Measurements from ENCODE around the gene XAB2.

Gene XAB2

GRCh38 chr19:7611541-7612279 lies 17.6 kb downstream of the XAB2 start:
- DNase-seq (ENCODE audit: low read depth in 2 of 2) = no peak

GRCh38 chr19:7610491-7611240 lies 18.7 kb downstream of the XAB2 start:
- no peak for DNase-seq (ENCODE audit: low read depth in 2 of 2)

- no peak for DNase-seq (ENCODE audit: low read depth in 2 of 2)
Measured at GRCh38 chr19:7607874-7608560, 21.3 kb downstream of the XAB2 start.

- DNase-seq (ENCODE audit: low read depth in 2 of 2) = no peak
Measured at GRCh38 chr19:7607212-7607873, 22.0 kb downstream of the XAB2 start.

- no peak for DNase-seq (ENCODE audit: low read depth in 2 of 2)
Measured at GRCh38 chr19:7606289-7606688, 23.1 kb downstream of the XAB2 start.

GRCh38 chr19:7605490-7606222 lies 23.7 kb downstream of the XAB2 start:
- DNase-seq (ENCODE audit: low read depth in 2 of 2) = no peak

GRCh38 chr19:7603919-7604318 lies 25.4 kb downstream of the XAB2 start:
- DNase-seq (ENCODE audit: low read depth in 2 of 2) = no peak

GRCh38 chr19:7602935-7603497 lies 26.3 kb downstream of the XAB2 start:
- no peak for DNase-seq (ENCODE audit: low read depth in 2 of 2)

GRCh38 chr19:7602240-7602934 lies 27.0 kb downstream of the XAB2 start:
- no peak for DNase-seq (ENCODE audit: low read depth in 2 of 2)

- DNase-seq (ENCODE audit: low read depth in 2 of 2) = no peak
Measured at GRCh38 chr19:7600721-7601120, 28.6 kb downstream of the XAB2 start.

GRCh38 chr19:7598180-7598579 lies 31.2 kb downstream of the XAB2 start:
- DNase-seq (ENCODE audit: low read depth in 2 of 2) = no peak

- DNase-seq (ENCODE audit: low read depth in 2 of 2) = no peak
Measured at GRCh38 chr19:7597689-7598088, 31.7 kb downstream of the XAB2 start.

- DNase-seq (ENCODE audit: low read depth in 2 of 2) = no peak
Measured at GRCh38 chr19:7596211-7596937, 33.0 kb downstream of the XAB2 start.

GRCh38 chr19:7595466-7596133 lies 33.7 kb downstream of the XAB2 start, which contains the start of gene CAMSAP3:
Gene CAMSAP3 (plus strand): TSS chr19:7595863. CDS start chr19:7596003, 140 bp downstream.
- peak in 1 of 2 donors; percentile 3 for DNase-seq (ENCODE audit: low read depth in 2 of 2)

GRCh38 chr19:7590256-7590655 lies 39.1 kb downstream of the XAB2 start:
- DNase-seq (ENCODE audit: low read depth in 2 of 2) = no peak

- DNase-seq (ENCODE audit: low read depth in 2 of 2) = no peak
Measured at GRCh38 chr19:7589822-7590221, 39.5 kb downstream of the XAB2 start.

- DNase-seq (ENCODE audit: low read depth in 2 of 2) = no peak
Measured at GRCh38 chr19:7582446-7582845, 46.9 kb downstream of the XAB2 start.

GRCh38 chr19:7579182-7579581 lies 50.2 kb downstream of the XAB2 start:
- no peak for DNase-seq (ENCODE audit: low read depth in 2 of 2)

GRCh38 chr19:7578127-7578526 lies 51.2 kb downstream of the XAB2 start:
- no peak for DNase-seq (ENCODE audit: low read depth in 2 of 2)

Measured in stimulated activated CD8-positive, alpha-beta memory T cell treated with anti-CD3 and anti-CD28 coated beads, Interleukin-15, amount 100 ng/mL, for 4 hours (primary cell).